HG02970 (cell line): ENCODE data around the gene GPR84.

ENCODE experiments used
- ATAC-seq: cut with Tn5 transposase; IDR thresholded peaks from one replicate; pipeline ENCODE4 v1.9.1; 2021; ENCODE audit warnings: mild to moderate bottlenecking, moderate library complexity, moderate number of reproducible peaks; ENCODE audit not compliant: unreplicated experiment, low FRiP score

Gene GPR84

GRCh38 chr12:54392485-54393206, 28.4 kb upstream of the GPR84 start:
- ATAC-seq, result no peak

GRCh38 chr12:54390668-54391551, 26.6 kb upstream of the GPR84 start:
- ATAC-seq, result no peak

- no peak for ATAC-seq
These were observed 25.9 kb upstream of the GPR84 start for GRCh38 chr12:54390176-54390667.

GRCh38 chr12:54389607-54390175, 25.4 kb upstream of the GPR84 start:
- ATAC-seq, result no peak

- no peak for ATAC-seq
These were observed 24.8 kb upstream of the GPR84 start for GRCh38 chr12:54389134-54389508.

GRCh38 chr12:54388237-54389133, 24.2 kb upstream of the GPR84 start:
- ATAC-seq, result no peak

GRCh38 chr12:54387114-54387467, 22.8 kb upstream of the GPR84 start:
- ATAC-seq, result no peak

GRCh38 chr12:54386403-54387113, 22.3 kb upstream of the GPR84 start:
- no peak for ATAC-seq

GRCh38 chr12:54385251-54385914, 21.1 kb upstream of the GPR84 start:
- ATAC-seq, result no peak

GRCh38 chr12:54384591-54385041, 20.3 kb upstream of the GPR84 start, which contains the start of gene ZNF385A:
Gene ZNF385A, minus strand, starts transcription at chr12:54384733. Its CDS starts 219 bp downstream, at chr12:54384514.
- no peak for ATAC-seq

- no peak for ATAC-seq
These were observed 18.8 kb upstream of the GPR84 start for GRCh38 chr12:54383041-54383609.

GRCh38 chr12:54381136-54381535, 16.9 kb upstream of the GPR84 start:
- ATAC-seq, result no peak

- peak; percentile 81 for ATAC-seq
These were observed 15.3 kb upstream of the GPR84 start for GRCh38 chr12:54379398-54380201.

GRCh38 chr12:54378796-54379397, 14.6 kb upstream of the GPR84 start:
- no peak for ATAC-seq

- no peak for ATAC-seq
These were observed 13.7 kb upstream of the GPR84 start for GRCh38 chr12:54377797-54378515.

GRCh38 chr12:54377007-54377406, 12.7 kb upstream of the GPR84 start:
- ATAC-seq, result no peak

- ATAC-seq, result no peak
These were observed 12.3 kb upstream of the GPR84 start for GRCh38 chr12:54376596-54376995.
